Activated T-helper 9 cell treated with anti-CD3 and anti-CD28 coated beads, Interleukin-2, amount 50 U/mL, for 16 hours (primary cell): ENCODE results near the gene KIAA1671.

Experiments used
- DNase-seq: peaks from one replicate; pipeline ENCODE4 v3.0.0-alpha.2; 2020; ENCODE audit warnings: low read depth

Gene KIAA1671

GRCh38 chr22:25119609-25120008 lies 167.1 kb downstream of the KIAA1671 start:
- no peak for DNase-seq

GRCh38 chr22:25120093-25120561 lies 167.6 kb downstream of the KIAA1671 start:
- no peak for DNase-seq

- DNase-seq: no peak
Observed at GRCh38 chr22:25120761-25121212, 168.3 kb downstream of the KIAA1671 start.

- no peak for DNase-seq
Observed at GRCh38 chr22:25122136-25122764, 169.7 kb downstream of the KIAA1671 start.

GRCh38 chr22:25123677-25124076 lies 171.2 kb downstream of the KIAA1671 start:
- DNase-seq: no peak

- DNase-seq: no peak
Observed at GRCh38 chr22:25125693-25126357, 173.3 kb downstream of the KIAA1671 start.

GRCh38 chr22:25126510-25126909 lies 174.0 kb downstream of the KIAA1671 start:
- DNase-seq: no peak

GRCh38 chr22:25127318-25127717 lies 174.8 kb downstream of the KIAA1671 start:
- no peak for DNase-seq

GRCh38 chr22:25130462-25130861 lies 177.9 kb downstream of the KIAA1671 start:
- DNase-seq: no peak

GRCh38 chr22:25131198-25131887 lies 178.8 kb downstream of the KIAA1671 start:
- DNase-seq: no peak

GRCh38 chr22:25134028-25134427 lies 181.5 kb downstream of the KIAA1671 start:
- DNase-seq: no peak

- no peak for DNase-seq
Observed at GRCh38 chr22:25134451-25134850, 181.9 kb downstream of the KIAA1671 start.

- no peak for DNase-seq
Observed at GRCh38 chr22:25136953-25137576, 184.5 kb downstream of the KIAA1671 start.

GRCh38 chr22:25137577-25138525 lies 185.3 kb downstream of the KIAA1671 start:
- DNase-seq: no peak

GRCh38 chr22:25139062-25139461 lies 186.5 kb downstream of the KIAA1671 start:
- no peak for DNase-seq

- no peak for DNase-seq
Observed at GRCh38 chr22:25142102-25142501, 189.6 kb downstream of the KIAA1671 start.

GRCh38 chr22:25143156-25144076 lies 190.9 kb downstream of the KIAA1671 start:
- DNase-seq: no peak

- DNase-seq: no peak
Observed at GRCh38 chr22:25144522-25144921, 192.0 kb downstream of the KIAA1671 start.

- DNase-seq: no peak
Observed at GRCh38 chr22:25146307-25146706, 193.8 kb downstream of the KIAA1671 start.

- DNase-seq: no peak
Observed at GRCh38 chr22:25146906-25147641, 194.6 kb downstream of the KIAA1671 start.
